ENCODE measurements around the gene GLT8D1.

Gene GLT8D1

GRCh38 chr3:52712291-52713212 lies 7.0 kb upstream of the GLT8D1 start:
- no peak for DNase-seq (ENCODE audit: low spot score)

DNA sequence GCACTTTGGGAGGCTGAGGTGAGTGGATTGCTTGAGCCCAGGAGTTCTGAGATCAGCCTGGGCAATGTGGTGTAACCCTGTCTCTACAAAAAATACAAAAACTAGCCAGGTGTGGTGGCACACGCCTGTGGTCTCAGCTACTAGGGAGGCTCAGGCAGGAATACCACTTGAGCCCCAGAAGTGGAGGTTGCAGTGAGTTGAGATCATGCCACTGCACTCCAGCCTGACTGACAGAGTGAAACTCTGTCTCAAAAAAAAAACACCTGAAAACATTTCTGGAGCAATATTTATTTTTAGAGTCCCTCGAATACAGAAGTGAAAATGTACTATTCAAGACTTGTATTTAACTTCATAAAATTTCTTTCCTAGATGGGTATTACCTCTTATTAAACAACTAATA lies 4.9 kb upstream of the GLT8D1 start:
- no peak for DNase-seq (ENCODE audit: low spot score)

GRCh38 chr3:52707585-52707984 lies 2.0 kb upstream of the GLT8D1 start:
- no peak for DNase-seq (ENCODE audit: low spot score)

GRCh38 chr3:52705438-52705687 lies 228 bp downstream of the GLT8D1 start:
- no peak for DNase-seq (ENCODE audit: low spot score)

DNA sequence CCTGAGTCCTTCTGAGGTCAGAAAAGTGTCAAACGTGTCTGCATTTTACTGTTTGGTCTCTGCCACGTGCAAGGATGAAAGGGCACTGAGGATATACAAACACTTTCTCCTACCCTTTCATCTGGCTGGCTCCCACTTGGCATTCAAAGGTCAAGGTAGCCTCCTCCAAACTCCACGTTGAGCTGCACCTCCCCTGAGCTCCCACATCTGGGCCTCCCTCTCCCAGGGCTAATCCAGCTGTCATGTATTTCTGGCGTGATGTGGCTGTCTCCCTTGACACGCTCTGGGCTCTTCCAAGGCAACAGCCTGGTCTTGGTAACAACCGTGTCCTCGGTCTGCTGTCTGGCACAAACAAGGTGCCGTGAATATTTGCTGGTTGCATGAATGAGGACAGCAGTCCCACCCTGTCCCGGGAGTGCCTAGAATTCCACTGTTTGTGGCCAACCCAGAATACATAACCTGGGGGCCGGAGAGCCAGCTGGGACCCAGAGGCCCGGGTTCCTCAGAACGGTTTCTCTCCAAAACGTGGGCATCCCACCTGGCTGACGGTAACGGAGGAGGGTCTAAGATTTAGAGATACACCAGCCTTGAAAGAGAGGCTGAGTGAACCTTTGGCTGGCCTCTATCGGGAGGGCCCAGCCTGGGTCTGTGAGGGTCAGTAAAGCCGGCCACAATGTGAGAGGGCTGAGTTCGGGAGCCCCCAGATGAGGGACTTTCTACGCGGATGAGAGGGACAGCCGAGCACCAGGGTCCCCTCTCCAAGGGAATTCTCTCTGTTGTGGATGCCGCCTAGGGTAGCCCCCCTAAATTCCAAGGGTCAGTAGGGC lies 767 bp downstream of the GLT8D1 start:
- no peak for DNase-seq (ENCODE audit: low spot score)

GRCh38 chr3:52703341-52703740 lies 2.2 kb downstream of the GLT8D1 start:
- no peak for DNase-seq (ENCODE audit: low spot score)

DNA sequence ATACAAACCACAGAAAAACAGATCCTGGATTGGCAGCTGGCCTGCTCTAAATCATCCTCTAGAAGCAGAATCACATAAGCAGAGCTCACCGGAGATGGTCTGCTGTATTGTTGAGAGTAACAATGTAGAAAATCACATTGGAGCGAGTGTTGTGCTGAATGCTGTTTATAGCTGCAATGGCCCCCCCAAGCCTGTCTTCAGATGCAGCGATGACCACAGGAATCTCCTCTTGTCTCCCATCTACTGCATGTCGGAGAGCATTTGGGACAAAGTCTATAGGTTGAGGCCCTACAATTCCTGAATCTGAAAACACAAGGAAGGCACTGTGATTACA lies 8.0 kb downstream of the GLT8D1 start:
- DNase-seq (ENCODE audit: low spot score) = no peak

- DNase-seq (ENCODE audit: low spot score) = no peak
Measured at GRCh38 chr3:52696830-52697631, 8.6 kb downstream of the GLT8D1 start.

DNA sequence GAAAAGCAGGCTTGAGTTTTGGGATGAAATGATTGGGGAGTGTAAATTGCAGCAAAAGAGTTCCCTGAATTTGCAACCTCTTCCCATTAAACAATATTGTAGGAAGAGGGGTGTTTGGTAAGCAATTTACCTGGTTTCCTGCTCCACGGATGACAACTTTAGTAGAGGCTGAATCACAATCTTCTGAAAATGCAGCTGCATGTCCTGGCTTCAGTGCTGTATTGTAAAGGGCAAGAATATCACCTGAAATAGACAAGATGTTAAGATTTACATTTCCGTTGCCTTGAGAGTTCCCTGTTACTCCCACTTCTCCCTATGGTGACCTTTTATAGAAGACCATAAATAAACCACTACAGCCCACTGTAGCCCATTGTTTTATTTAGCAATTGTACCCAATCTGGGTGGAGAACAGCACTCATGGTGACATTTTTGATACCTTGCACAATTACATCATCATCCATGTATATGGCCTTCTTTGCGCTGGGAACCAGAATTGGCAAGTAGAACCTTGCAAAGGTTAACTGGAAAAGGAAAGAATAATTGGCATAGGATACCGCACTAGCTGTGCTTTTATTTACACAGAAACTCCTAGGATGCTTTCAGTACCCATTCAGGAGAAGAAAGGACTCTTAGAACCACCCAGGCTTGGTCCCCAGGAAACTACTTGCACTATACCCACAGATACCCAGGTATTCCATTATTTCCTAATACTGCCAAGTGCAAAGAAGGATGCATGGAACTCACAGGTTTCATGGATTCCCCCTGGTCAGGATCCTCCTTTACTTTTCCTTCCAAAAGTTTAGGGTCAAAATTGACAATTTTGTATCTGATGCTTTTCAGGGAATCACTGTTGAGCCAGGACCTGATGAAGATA lies 9.6 kb downstream of the GLT8D1 start:
- no peak for DNase-seq (ENCODE audit: low spot score)

DNA sequence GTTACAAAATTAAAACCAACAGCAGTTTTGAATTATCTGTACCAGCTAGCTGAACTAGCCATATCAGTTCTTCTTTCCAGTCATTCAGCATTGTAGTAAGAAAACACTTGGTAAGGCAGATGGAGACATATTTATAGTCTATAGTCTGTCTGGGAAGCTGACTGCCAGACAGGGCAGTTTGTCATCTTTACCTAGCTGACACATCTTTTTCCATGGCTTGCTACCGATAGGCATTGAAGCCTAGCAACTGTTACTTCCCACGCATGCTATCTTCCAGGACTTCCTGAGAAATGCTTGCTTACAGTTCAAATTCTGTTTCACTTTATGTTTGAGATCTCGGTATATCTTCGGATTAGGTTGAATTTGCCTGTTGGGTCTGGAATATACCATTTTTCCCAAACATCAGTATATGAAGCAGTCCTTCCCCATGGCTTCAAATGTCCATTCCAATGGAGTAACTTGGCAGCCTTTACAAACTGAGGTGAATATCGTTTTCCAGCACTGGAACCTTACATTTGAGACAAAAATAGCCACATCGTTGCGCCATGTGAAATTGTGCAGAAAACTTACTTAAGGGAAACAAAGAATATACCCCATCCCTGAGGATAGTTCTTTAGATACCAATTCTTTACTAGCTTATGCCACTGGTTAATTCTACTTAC lies 10.9 kb downstream of the GLT8D1 start:
- no peak for DNase-seq (ENCODE audit: low spot score)

GRCh38 chr3:52693071-52693470 lies 12.5 kb downstream of the GLT8D1 start:
- no peak for DNase-seq (ENCODE audit: low spot score)

GRCh38 chr3:52690560-52690959 lies 15.0 kb downstream of the GLT8D1 start:
- no peak for DNase-seq (ENCODE audit: low spot score)

GRCh38 chr3:52689151-52689550 lies 16.4 kb downstream of the GLT8D1 start:
- no peak for DNase-seq (ENCODE audit: low spot score)

DNA sequence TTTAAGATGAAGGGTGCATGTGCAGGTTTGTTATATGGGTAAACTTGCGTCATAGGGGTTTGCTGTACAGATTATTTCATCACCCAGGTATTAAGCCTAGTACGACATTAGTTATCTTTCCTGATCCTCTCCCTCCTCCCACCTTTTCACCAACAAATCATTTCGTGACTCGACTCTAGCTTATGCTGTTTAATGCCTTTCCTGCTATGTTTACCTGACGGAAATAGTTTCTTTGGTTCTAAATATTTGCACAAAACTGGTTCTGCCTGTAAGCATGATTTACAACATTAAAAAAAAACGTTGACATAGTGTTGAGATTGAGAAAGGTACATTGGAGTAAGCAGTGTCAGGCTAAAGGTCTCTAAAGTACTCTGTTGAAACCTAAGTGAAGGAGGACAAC lies 17.3 kb downstream of the GLT8D1 start:
- no peak for DNase-seq (ENCODE audit: low spot score)

DNA sequence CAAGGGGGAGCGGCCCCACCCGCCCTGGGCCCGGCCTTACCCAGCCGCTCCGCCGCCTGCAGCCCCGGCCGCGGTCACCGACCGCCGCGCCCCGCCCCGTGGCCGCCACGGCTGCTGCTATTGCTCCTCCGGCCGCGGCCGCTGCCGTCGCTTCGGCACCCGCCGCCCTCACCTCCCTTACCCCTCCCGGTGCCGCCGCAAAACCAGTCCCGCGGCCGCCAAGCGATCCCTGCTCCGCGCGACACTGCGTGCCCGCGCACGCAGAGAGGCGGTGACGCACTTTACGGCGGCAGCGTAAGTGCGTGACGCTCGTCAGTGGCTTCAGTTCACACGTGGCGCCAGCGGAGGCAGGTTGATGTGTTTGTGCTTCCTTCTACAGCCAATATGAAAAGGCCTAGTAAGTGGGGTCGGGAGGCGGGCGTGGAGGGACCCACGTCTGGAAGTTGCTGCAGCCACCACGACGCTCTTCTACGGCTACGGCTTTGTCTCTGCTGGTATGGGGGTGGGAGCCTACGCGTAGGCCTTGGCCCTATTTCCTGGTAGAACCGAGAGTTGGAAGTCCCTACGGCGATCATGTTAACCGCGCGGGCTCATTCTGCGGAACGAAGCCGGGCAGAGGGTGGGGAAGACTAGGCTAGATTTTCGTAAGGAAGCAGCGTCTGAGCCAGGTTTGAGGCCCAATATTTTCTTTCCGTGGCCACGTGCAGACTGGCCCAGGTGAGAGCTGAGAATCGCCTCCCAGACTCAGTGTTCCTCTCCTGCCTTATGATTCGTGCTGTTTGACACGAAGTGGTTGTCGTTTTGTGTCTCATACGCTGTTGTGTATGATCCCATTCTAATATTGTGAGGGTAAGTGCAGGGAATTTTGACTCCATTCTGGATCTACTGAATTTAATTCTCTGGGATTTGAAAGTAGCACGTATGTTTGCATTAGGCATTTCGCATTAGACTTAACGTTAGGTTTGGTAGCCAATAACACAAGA lies 19.6 kb downstream of the GLT8D1 start, which contains the start of the genes GNL3 and PBRM1:
GNL3 (plus strand) TSS at position 324 of the 983 bp plus-strand sequence; CDS start at position 385, 61 bp downstream.
PBRM1 (minus strand) TSS at position 205 of the 983 bp plus-strand sequence.
- DNase-seq (ENCODE audit: low spot score) = peak; percentile 96

GRCh38 chr3:52685285-52685708 lies 20.3 kb downstream of the GLT8D1 start:
- peak; percentile 84 for DNase-seq (ENCODE audit: low spot score)

DNA sequence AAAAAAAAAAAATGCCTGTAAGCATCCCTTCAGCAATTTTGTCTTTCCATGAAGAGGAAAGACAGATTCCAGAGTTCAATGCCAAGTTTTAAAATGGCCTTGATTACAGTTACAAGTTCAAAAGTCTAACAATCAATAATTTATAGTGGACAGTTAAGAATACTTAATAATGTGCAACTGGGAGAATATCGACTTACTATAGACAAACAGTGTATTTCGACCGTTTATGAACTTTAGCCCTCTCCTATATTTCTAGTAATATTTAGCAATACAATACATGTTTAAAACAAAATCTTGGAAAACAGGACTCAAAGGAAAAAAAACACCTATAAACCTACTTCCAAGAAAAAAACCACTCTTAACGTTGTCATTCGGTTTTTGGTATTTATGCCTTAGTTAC lies 21.4 kb downstream of the GLT8D1 start:
- DNase-seq (ENCODE audit: low spot score) = no peak

DNA sequence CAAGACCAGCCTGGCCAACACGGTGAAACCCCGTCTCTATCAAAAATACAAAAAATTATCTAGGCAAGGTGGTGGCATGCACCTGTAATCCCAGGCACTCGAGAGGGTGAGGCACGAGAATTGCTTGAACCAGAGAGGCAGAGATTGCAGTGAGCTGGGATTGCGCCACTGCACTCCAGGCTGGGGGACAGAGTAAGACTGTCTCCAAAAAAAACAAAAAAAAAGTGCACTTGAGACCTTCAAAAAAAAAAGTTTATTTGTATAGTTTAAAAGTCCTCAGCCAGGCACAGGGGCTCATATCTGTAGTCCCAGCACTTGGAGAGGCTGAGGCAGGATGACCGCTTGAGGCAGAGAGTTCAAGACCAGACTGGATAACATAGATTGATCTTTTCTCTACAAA lies 22.0 kb downstream of the GLT8D1 start:
- no peak for DNase-seq (ENCODE audit: low spot score)

DNA sequence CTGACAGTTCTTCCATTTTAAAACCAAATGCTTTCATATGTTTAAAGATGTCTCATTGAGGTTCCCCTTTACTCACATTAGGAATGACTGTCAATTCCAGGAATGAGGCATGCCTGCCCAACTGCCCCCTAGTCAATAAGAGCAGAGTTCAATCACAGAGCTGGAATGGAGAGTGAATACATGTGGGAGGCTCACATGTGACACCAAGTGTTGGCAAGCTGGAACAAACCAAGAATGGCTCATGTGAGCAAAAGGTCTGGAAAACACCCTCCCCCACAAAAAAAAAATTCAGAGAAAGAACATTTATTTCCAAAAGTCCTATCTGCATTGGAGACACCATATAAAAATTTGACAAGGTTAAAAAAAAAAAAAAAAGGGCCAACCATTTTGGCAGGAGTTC lies 23.6 kb downstream of the GLT8D1 start:
- peak; percentile 51 for DNase-seq (ENCODE audit: low spot score)

DNA sequence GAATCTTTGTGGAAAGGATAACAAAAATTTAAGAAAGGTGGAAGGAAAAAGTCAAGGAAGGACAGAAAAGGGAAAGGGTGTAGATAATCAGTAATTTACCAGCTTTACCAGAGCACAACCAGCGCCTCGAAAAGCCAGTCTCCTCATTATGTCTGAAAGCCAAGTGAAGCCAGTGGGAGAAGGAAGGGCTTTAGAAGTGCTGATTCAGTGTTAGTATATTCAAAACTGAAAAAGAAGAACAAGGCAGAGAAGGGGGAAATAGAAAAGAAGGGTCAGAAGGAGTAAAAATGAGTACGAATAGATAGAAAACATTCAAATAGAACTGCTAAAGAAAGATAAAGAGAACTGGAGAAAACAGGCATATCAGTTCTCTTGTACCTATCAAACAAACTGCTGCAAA lies 24.0 kb downstream of the GLT8D1 start:
- no peak for DNase-seq (ENCODE audit: low spot score)

Data from putamen (tissue), 1 donor.